SK-N-SH (cell line): ENCODE data around the gene HRH3.

Experiments used
- ELF1 ChIP-seq: IDR thresholded peaks from 2 replicates; pipeline ENCODE4 v1.4.0; 2012
- FOXM1 ChIP-seq: IDR thresholded peaks from 2 replicates; pipeline ENCODE4 v1.4.0; 2012; ENCODE audit warnings: low read depth, mild to moderate bottlenecking
- GATA2 ChIP-seq: sonication (generic); formaldehyde crosslinking; IDR thresholded peaks from 2 replicates; pipeline ENCODE4 v1.5.0; 2020; ENCODE audit warnings: mild to moderate bottlenecking, missing genetic modification reagents
- NRF1 ChIP-seq: IDR thresholded peaks from 2 replicates; pipeline ENCODE4 v1.6.1; 2012; ENCODE audit warnings: low read depth, mild to moderate bottlenecking, low read length
- POLR2AphosphoS5 ChIP-seq: IDR thresholded peaks from 2 replicates; pipeline ENCODE4 v1.6.1; 2012; ENCODE audit warnings: low read depth, low read length
- RAD21 ChIP-seq: IDR thresholded peaks from 2 replicates; pipeline ENCODE4 v1.6.1; 2012; ENCODE audit warnings: mild to moderate bottlenecking, low read length
- REST ChIP-seq: IDR thresholded peaks from 2 replicates; pipeline ENCODE4 v1.6.1; 2012; ENCODE audit warnings: mild to moderate bottlenecking, low read depth, low read length, moderate library complexity
- TCF12 ChIP-seq: IDR thresholded peaks from 2 replicates; pipeline ENCODE4 v1.4.0; 2012
- TEAD4 ChIP-seq: IDR thresholded peaks from 2 replicates; pipeline ENCODE4 v1.4.0; 2012; ENCODE audit warnings: mild to moderate bottlenecking, borderline replicate concordance; ENCODE audit not compliant: insufficient read depth
- TF ChIP-seq, protein P1 (sequence below): fragments of 200-600 bp; sonication (generic); IDR thresholded peaks from 2 replicates; pipeline ENCODE4 v1.6.1; 2017; ENCODE audit warnings: antibody characterized with exemption, mild to moderate bottlenecking, moderate library complexity
- TF ChIP-seq, protein P2 (sequence below): IDR thresholded peaks from 2 replicates; pipeline ENCODE4 v1.4.0; 2012; ENCODE audit warnings: low read depth

DNA sequence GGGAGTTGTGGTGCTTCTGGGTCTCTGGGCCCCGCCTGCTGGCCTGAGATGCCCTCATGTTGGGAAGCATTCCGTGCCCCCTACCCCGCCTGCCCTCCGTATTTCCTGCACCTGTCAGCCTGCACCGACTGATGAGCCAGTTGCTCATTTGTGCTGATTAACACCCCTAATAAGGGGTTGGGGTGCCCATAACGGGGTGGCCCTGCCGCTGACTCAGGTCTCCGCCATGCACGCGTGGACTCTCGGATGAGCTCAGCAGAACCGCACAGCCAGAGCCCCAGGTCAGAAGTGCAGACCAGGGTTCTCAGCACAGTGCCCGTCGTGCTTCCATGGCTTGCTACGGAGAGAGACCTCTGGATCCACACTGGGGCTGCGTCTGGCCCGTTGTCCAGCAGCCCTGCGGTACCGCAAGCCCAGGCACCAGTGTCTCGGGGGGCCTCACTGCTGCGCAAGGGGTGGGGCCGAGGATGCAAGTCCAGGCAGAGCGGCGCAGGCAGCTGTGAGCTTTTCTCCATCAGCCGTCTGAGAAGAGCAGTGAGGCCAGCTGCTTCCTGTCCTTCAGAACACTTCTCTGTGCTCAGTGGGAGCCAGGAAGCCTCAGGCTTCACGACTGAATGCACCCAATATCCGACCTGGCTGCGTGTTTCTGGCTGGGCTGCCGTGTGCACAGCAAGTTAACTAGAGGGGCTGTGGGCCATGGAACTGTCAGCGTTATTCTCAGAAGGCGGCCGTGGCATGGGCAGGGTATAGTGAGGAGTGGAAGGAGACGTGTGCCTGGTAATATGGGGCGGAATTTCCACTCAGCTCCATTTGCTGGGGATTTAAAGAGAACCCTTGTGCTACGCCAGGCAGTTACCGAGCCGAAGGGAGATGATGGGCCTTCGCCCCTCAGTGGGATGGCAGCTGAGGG, 18.6 kb downstream of the HRH3 start:
- TF ChIP-seq RAD21: no peak
- no peak for TF ChIP-seq FOXM1
- TF ChIP-seq, protein P1, sequence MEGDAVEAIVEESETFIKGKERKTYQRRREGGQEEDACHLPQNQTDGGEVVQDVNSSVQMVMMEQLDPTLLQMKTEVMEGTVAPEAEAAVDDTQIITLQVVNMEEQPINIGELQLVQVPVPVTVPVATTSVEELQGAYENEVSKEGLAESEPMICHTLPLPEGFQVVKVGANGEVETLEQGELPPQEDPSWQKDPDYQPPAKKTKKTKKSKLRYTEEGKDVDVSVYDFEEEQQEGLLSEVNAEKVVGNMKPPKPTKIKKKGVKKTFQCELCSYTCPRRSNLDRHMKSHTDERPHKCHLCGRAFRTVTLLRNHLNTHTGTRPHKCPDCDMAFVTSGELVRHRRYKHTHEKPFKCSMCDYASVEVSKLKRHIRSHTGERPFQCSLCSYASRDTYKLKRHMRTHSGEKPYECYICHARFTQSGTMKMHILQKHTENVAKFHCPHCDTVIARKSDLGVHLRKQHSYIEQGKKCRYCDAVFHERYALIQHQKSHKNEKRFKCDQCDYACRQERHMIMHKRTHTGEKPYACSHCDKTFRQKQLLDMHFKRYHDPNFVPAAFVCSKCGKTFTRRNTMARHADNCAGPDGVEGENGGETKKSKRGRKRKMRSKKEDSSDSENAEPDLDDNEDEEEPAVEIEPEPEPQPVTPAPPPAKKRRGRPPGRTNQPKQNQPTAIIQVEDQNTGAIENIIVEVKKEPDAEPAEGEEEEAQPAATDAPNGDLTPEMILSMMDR: no peak
- TF ChIP-seq POLR2AphosphoS5: no peak
- no peak for TF ChIP-seq NRF1
- no peak for TF ChIP-seq ELF1
- TF ChIP-seq, protein P2, sequence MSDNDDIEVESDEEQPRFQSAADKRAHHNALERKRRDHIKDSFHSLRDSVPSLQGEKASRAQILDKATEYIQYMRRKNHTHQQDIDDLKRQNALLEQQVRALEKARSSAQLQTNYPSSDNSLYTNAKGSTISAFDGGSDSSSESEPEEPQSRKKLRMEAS: no peak
- no peak for TF ChIP-seq TEAD4
- no peak for TF ChIP-seq TCF12
- no peak for TF ChIP-seq GATA2 (CRISPR knock-in tag)
- no peak for TF ChIP-seq REST
